ENCODE measurements around the gene NHLRC4. TPM values are rescaled to one million over a fixed set of nuclear protein-coding genes. Genes with fewer than 3 reads are reported as not detected.

Gene NHLRC4
- total RNA-seq, 2 donors from 2014 or later: 1.1 TPM

DNA sequence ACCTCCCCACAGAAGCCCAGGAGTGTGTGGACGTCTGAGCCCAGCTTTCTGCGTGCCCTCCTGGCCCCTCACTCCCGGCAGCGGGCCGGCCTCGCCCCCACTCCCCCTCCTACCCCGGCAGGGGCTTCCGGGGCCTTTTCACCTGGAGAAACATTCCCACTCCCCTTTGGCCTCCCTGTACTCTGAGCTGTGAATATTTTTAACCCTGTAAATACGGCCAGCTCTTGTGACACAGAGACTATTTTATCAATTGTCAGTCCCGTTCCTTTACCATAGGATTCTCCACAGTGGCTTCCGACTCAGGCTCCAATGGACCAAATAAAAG lies 12.5 kb upstream of the NHLRC4 start:
- Histone ChIP-seq H3K9me3 (ENCODE audit: control insufficient read depth, low read length) (no peaks in the 10 kb centered on the region), H3K4me3 (ENCODE audit: low read length) (no peak overlapping the region), H3K27ac (ENCODE audit: low read depth, low read length) (peak overlapping the region; percentile 57), H3K36me3 (ENCODE audit: control insufficient read depth, insufficient read depth, low read length) (no peaks in the 10 kb centered on the region), H3K4me1 (ENCODE audit: control insufficient read depth, insufficient read depth, low read length) (no peaks in the 10 kb centered on the region), H3K27me3 (ENCODE audit: control insufficient read depth, insufficient read depth, low read length, poor library complexity, severe bottlenecking) (peaks cover 13% of the 10 kb centered on the region), H3K9ac (ENCODE audit: extremely low read depth, low read length, poor library complexity, severe bottlenecking) (no peak overlapping the region)
- Mint-ChIP-seq H3K4me3 (no peak overlapping the region), H3K27ac (no peak overlapping the region), H3K4me1 (no peaks in the 10 kb centered on the region), H3K9me3 (no peaks in the 10 kb centered on the region), H3K36me3 (ENCODE audit: low read depth) (peaks cover 9% of the 10 kb centered on the region), H3K27me3 (ENCODE audit: insufficient read depth) (peaks cover 11% of the 10 kb centered on the region)
- no peak for DNase-seq
- TF ChIP-seq, protein P1, sequence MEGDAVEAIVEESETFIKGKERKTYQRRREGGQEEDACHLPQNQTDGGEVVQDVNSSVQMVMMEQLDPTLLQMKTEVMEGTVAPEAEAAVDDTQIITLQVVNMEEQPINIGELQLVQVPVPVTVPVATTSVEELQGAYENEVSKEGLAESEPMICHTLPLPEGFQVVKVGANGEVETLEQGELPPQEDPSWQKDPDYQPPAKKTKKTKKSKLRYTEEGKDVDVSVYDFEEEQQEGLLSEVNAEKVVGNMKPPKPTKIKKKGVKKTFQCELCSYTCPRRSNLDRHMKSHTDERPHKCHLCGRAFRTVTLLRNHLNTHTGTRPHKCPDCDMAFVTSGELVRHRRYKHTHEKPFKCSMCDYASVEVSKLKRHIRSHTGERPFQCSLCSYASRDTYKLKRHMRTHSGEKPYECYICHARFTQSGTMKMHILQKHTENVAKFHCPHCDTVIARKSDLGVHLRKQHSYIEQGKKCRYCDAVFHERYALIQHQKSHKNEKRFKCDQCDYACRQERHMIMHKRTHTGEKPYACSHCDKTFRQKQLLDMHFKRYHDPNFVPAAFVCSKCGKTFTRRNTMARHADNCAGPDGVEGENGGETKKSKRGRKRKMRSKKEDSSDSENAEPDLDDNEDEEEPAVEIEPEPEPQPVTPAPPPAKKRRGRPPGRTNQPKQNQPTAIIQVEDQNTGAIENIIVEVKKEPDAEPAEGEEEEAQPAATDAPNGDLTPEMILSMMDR (conservative IDR thresholded peaks at IDR 0.05): no peak
- WGBS, 2 experiments (ENCODE audit: insufficient coverage in 1 of 2, insufficient read length in 1 of 2): 82 to 93% methylated on average over 3 to 11 of the region's 11 CpGs

DNA sequence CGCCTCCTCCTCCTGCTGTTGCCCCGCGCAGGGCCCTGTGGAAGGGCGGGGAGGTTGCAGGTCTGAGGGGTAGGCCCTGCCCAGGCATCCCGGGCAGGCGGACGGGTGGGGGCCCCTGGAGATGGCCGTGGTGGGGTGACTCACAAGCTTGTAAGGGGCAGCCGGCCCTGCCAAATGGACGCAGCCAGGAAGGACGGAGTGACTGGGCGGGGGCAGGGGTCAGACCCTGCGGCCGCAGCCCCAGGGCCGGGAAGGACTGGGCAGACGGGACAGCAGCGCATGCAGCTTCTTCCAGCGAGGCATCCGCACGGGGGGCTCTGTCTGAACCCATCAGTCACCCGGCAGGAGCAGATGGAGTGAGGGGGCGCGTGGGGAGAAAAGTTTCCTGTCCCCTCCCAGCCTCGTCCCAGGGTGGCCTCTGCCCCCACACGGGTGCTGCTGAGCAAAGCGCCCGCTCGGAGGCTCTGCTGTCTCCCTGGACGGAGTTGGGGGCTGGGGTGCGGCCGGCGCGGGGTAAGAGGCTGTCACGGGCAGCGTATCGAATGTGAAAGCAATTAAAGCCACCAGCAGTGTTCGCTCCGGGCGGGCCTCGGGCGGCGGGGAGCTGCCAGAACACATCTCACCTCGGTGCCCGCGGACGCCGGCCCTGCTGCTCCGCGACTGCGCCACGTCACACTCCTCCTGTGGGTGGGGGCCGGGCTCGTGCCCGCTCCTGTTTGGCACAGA lies 12.0 kb upstream of the NHLRC4 start:
- Histone ChIP-seq H3K9ac (ENCODE audit: extremely low read depth, low read length, poor library complexity, severe bottlenecking) (no peak overlapping the region), H3K4me3 (ENCODE audit: low read length) (no peak overlapping the region), H3K36me3 (ENCODE audit: control insufficient read depth, insufficient read depth, low read length) (no peaks in the 10 kb centered on the region), H3K4me1 (ENCODE audit: control insufficient read depth, insufficient read depth, low read length) (no peaks in the 10 kb centered on the region), H3K9me3 (ENCODE audit: control insufficient read depth, low read length) (no peaks in the 10 kb centered on the region), H3K27ac (ENCODE audit: low read depth, low read length) (peak overlapping the region; percentile 57), H3K27me3 (ENCODE audit: control insufficient read depth, insufficient read depth, low read length, poor library complexity, severe bottlenecking) (peaks cover 18% of the 10 kb centered on the region)
- no peak for DNase-seq
- Mint-ChIP-seq H3K36me3 (ENCODE audit: low read depth) (peaks cover 9% of the 10 kb centered on the region), H3K27me3 (ENCODE audit: insufficient read depth) (peaks cover 14% of the 10 kb centered on the region), H3K27ac (no peak overlapping the region), H3K9me3 (no peaks in the 10 kb centered on the region), H3K4me3 (no peak overlapping the region), H3K4me1 (no peaks in the 10 kb centered on the region)
- TF ChIP-seq, protein P1 (conservative IDR thresholded peaks at IDR 0.05): no peak
- 92 to 95% methylated on average over 38 to 54 of the region's 54 CpGs for WGBS, 2 experiments (ENCODE audit: insufficient coverage in 1 of 2, insufficient read length in 1 of 2)

DNA sequence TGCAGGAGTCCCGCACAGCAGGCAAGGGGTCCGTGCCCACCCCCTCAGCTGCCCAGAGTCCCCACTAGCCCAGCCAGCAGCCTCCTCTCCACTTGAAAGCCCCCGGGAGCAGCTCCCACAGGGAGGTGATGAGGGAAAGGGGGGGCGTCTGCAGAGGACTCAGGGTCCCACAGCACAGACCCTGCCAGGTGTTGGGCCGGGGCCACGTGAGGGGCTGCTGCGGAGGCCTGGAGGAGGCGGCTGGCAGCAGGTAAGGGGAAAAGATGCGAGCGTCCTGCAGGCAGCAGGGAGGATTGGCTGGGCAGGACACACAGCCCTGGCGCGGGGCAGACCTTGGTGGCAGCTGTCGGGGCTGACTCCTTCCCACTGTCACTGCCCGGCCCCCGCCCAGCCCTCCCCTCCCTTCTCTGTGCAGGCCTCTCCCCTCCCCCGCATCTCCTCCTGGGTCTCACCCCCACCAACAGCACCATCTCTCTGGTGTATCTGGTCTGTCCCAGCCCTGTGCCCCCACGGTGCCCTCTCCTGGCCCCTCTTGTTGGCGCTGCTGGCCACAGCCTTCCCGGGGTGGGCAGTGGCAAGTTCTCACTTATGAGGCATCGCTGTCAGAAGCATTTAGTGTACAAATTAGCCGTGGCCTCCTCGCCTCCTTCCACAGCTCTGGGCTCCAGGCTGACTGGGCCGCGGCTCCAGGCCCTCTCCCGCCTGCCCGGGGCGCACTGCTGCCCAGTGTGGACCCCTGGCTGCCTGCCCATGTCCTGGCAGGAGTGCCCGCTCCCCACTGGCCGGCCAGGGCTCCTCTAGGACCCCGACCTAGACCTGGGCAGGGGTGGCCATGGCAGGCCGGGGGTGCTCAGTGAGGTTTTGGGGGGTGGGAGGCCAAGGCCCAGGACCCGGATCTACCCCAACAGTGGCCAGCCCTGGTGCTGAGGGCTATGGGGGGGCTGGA lies 11.0 kb upstream of the NHLRC4 start:
- peaks cover 9% of the 10 kb centered on the region for H3K36me3 Mint-ChIP-seq (ENCODE audit: low read depth)

More for the DNA sequence above, 11.0 kb upstream of the NHLRC4 start:
- DNase-seq: no peak
- no peaks in the 10 kb centered on the region for H3K9me3 Mint-ChIP-seq
- H3K4me3 Mint-ChIP-seq: no peak overlapping the region
- H3K4me1 Mint-ChIP-seq: no peaks in the 10 kb centered on the region
- H3K9ac ChIP-seq (ENCODE audit: extremely low read depth, low read length, poor library complexity, severe bottlenecking): no peak overlapping the region
- no peaks in the 10 kb centered on the region for H3K4me1 ChIP-seq (ENCODE audit: control insufficient read depth, insufficient read depth, low read length)
- WGBS, 2 experiments (ENCODE audit: insufficient coverage in 1 of 2, insufficient read length in 1 of 2): 89 to 93% methylated on average over 13 to 32 of the region's 32 CpGs
- H3K27ac Mint-ChIP-seq: no peak overlapping the region
- peaks cover 25% of the 10 kb centered on the region for H3K27me3 ChIP-seq (ENCODE audit: control insufficient read depth, insufficient read depth, low read length, poor library complexity, severe bottlenecking)
- TF ChIP-seq, protein P1 (conservative IDR thresholded peaks at IDR 0.05): no peak
- no peak overlapping the region for H3K4me3 ChIP-seq (ENCODE audit: low read length)
- no peak overlapping the region for H3K27ac ChIP-seq (ENCODE audit: low read depth, low read length)
- no peaks in the 10 kb centered on the region for H3K9me3 ChIP-seq (ENCODE audit: control insufficient read depth, low read length)
- H3K36me3 ChIP-seq (ENCODE audit: control insufficient read depth, insufficient read depth, low read length): no peaks in the 10 kb centered on the region
- H3K27me3 Mint-ChIP-seq (ENCODE audit: insufficient read depth): peaks cover 14% of the 10 kb centered on the region
